ENCODE measurements around the gene TTC21A.

Gene TTC21A

GRCh38 chr3:39157359-39157758 is 49.9 kb downstream of the TTC21A start:
- peaks cover 0 to 19% (median 3%) of the 10 kb centered on the region in 3 experiments for H3K27me3 ChIP-seq (ENCODE audit: control insufficient read depth in 3 of 3, insufficient read depth in 3 of 3, low read depth in 1 of 3, low read length in 3 of 3)
- H3K4me1 ChIP-seq (ENCODE audit: control insufficient read depth in 2 of 2, insufficient read depth in 1 of 2, low read depth in 1 of 2, low read length in 2 of 2), result peaks cover 4 to 17% of the 10 kb centered on the region in 2 donors
- no peak overlapping the region for H2AK5ac ChIP-seq (ENCODE audit: low read depth, low read length)
- no peak overlapping the region for H2BK120ac ChIP-seq (ENCODE audit: low read depth, low read length)
- H4K8ac ChIP-seq (ENCODE audit: low read depth, low read length), result no peak overlapping the region
- H2BK15ac ChIP-seq (ENCODE audit: low read length), result no peak overlapping the region
- no peak overlapping the region for H3K23ac ChIP-seq (ENCODE audit: low read depth, low read length, poor library complexity)
- no peak overlapping the region for H3K4me3 ChIP-seq (ENCODE audit: low read length in 2 of 2)
- no peak overlapping the region for H2BK12ac ChIP-seq (ENCODE audit: low read length)
- H3K79me1 ChIP-seq (ENCODE audit: low read depth, low read length), result no peaks in the 10 kb centered on the region
- WGBS, 2 donors (ENCODE audit: extremely low coverage in 2 of 2, insufficient read length in 2 of 2, insufficient replicate concordance in 1 of 2), result no CpG with 5 or more reads among the region's 7 CpGs
- H3K9me3 ChIP-seq (replicated peaks in 1 of 2; ENCODE audit: control insufficient read depth in 2 of 2, insufficient read depth in 1 of 2, low read depth in 1 of 2, low read length in 2 of 2), result no peaks in the 10 kb centered on the region
- no peak overlapping the region for H4K91ac ChIP-seq (ENCODE audit: low read depth, low read length, poor library complexity)
- H3K9ac ChIP-seq (ENCODE audit: low read depth, low read length, poor library complexity), result no peak overlapping the region
- H3K18ac ChIP-seq (ENCODE audit: low read length), result no peak overlapping the region
- no peak for DNase-seq (ENCODE audit: low spot score)
- H2BK5ac ChIP-seq (ENCODE audit: low read length), result no peak overlapping the region
- H2AFZ ChIP-seq (ENCODE audit: low read length), result no peak overlapping the region
- no peaks in the 10 kb centered on the region for H3K36me3 ChIP-seq (replicated peaks in 1 of 2; ENCODE audit: control insufficient read depth in 2 of 2, insufficient read depth in 2 of 2, low read length in 2 of 2)
- H3K4me2 ChIP-seq (ENCODE audit: insufficient read depth, low read length, poor library complexity, severe bottlenecking), result no peak overlapping the region
- no peak overlapping the region for H3K4ac ChIP-seq (ENCODE audit: low read length)
- H3K14ac ChIP-seq (ENCODE audit: low read length), result no peak overlapping the region
- H3K27ac ChIP-seq (replicated peaks; ENCODE audit: low read length), result no peak overlapping the region

- Histone ChIP-seq H2AK5ac (ENCODE audit: low read depth, low read length) (no peak overlapping the region), H3K23ac (ENCODE audit: low read depth, low read length, poor library complexity) (no peak overlapping the region), H2BK120ac (ENCODE audit: low read depth, low read length) (no peak overlapping the region), H3K18ac (ENCODE audit: low read length) (no peak overlapping the region), H3K79me1 (ENCODE audit: low read depth, low read length) (no peaks in the 10 kb centered on the region), H4K91ac (ENCODE audit: low read depth, low read length, poor library complexity) (no peak overlapping the region), H3K4ac (ENCODE audit: low read length) (no peak overlapping the region), H2AFZ (ENCODE audit: low read length) (peak overlapping the region; percentile 6), H3K27ac (replicated peaks; ENCODE audit: low read length) (peak overlapping the region; percentile 18), H2BK5ac (ENCODE audit: low read length) (no peak overlapping the region), H3K14ac (ENCODE audit: low read length) (peak overlapping the region; percentile 4), H3K36me3 (replicated peaks in 1 of 2; ENCODE audit: control insufficient read depth in 2 of 2, insufficient read depth in 2 of 2, low read length in 2 of 2) (no peaks in the 10 kb centered on the region), H2BK12ac (ENCODE audit: low read length) (no peak overlapping the region), H3K9ac (ENCODE audit: low read depth, low read length, poor library complexity) (no peak overlapping the region), H3K4me2 (ENCODE audit: insufficient read depth, low read length, poor library complexity, severe bottlenecking) (no peak overlapping the region), H3K27me3 (ENCODE audit: control insufficient read depth in 3 of 3, insufficient read depth in 3 of 3, low read depth in 1 of 3, low read length in 3 of 3) (peaks cover 0 to 19% (median 0%) of the 10 kb centered on the region in 3 experiments), H3K4me3 (ENCODE audit: low read length in 2 of 2) (no peak overlapping the region), H4K8ac (ENCODE audit: low read depth, low read length) (no peak overlapping the region), H2BK15ac (ENCODE audit: low read length) (no peak overlapping the region), H3K9me3 (replicated peaks in 1 of 2; ENCODE audit: control insufficient read depth in 2 of 2, insufficient read depth in 1 of 2, low read depth in 1 of 2, low read length in 2 of 2) (no peaks in the 10 kb centered on the region), H3K4me1 (ENCODE audit: control insufficient read depth in 2 of 2, insufficient read depth in 1 of 2, low read depth in 1 of 2, low read length in 2 of 2) (peaks cover 1 to 15% of the 10 kb centered on the region in 2 donors)
- peak; percentile 27 for DNase-seq (ENCODE audit: low spot score)
- no CpG with 5 or more reads among the region's 5 CpGs for WGBS, 2 donors (ENCODE audit: extremely low coverage in 2 of 2, insufficient read length in 2 of 2, insufficient replicate concordance in 1 of 2)
Observed at GRCh38 chr3:39158148-39158715, 50.8 kb downstream of the TTC21A start.

GRCh38 chr3:39164414-39164813 is 56.9 kb downstream of the TTC21A start:
- no peak for DNase-seq (ENCODE audit: low spot score)
- H3K27ac ChIP-seq (replicated peaks; ENCODE audit: low read length), result no peak overlapping the region
- WGBS, 2 donors (ENCODE audit: extremely low coverage in 2 of 2, insufficient read length in 2 of 2, insufficient replicate concordance in 1 of 2), result no CpG with 5 or more reads among the region's 3 CpGs
- no peak overlapping the region for H3K14ac ChIP-seq (ENCODE audit: low read length)
- no peaks in the 10 kb centered on the region for H3K9me3 ChIP-seq (replicated peaks in 1 of 2; ENCODE audit: control insufficient read depth in 2 of 2, insufficient read depth in 1 of 2, low read depth in 1 of 2, low read length in 2 of 2)
- H2BK12ac ChIP-seq (ENCODE audit: low read length), result no peak overlapping the region
- H3K4me1 ChIP-seq (ENCODE audit: control insufficient read depth in 2 of 2, insufficient read depth in 1 of 2, low read depth in 1 of 2, low read length in 2 of 2), result no peaks in the 10 kb centered on the region
- peaks cover 0 to 4% (median 0%) of the 10 kb centered on the region in 3 experiments for H3K27me3 ChIP-seq (ENCODE audit: control insufficient read depth in 3 of 3, insufficient read depth in 3 of 3, low read depth in 1 of 3, low read length in 3 of 3)
- no peak overlapping the region for H3K4me2 ChIP-seq (ENCODE audit: insufficient read depth, low read length, poor library complexity, severe bottlenecking)
- no peak overlapping the region for H2BK120ac ChIP-seq (ENCODE audit: low read depth, low read length)
- no peak overlapping the region for H2BK5ac ChIP-seq (ENCODE audit: low read length)
- no peak overlapping the region for H4K91ac ChIP-seq (ENCODE audit: low read depth, low read length, poor library complexity)
- no peak overlapping the region for H2BK15ac ChIP-seq (ENCODE audit: low read length)
- no peak overlapping the region for H3K9ac ChIP-seq (ENCODE audit: low read depth, low read length, poor library complexity)
- no peak overlapping the region for H3K18ac ChIP-seq (ENCODE audit: low read length)
- H3K4me3 ChIP-seq (ENCODE audit: low read length in 2 of 2), result no peak overlapping the region
- H3K36me3 ChIP-seq (replicated peaks in 1 of 2; ENCODE audit: control insufficient read depth in 2 of 2, insufficient read depth in 2 of 2, low read length in 2 of 2), result no peaks in the 10 kb centered on the region
- H3K79me1 ChIP-seq (ENCODE audit: low read depth, low read length), result no peaks in the 10 kb centered on the region
- H3K4ac ChIP-seq (ENCODE audit: low read length), result no peak overlapping the region
- H4K8ac ChIP-seq (ENCODE audit: low read depth, low read length), result no peak overlapping the region
- no peak overlapping the region for H2AFZ ChIP-seq (ENCODE audit: low read length)
- H3K23ac ChIP-seq (ENCODE audit: low read depth, low read length, poor library complexity), result no peak overlapping the region
- H2AK5ac ChIP-seq (ENCODE audit: low read depth, low read length), result no peak overlapping the region

- Histone ChIP-seq H3K14ac (ENCODE audit: low read length) (no peak overlapping the region), H3K27ac (replicated peaks; ENCODE audit: low read length) (no peak overlapping the region), H3K18ac (ENCODE audit: low read length) (no peak overlapping the region), H3K4ac (ENCODE audit: low read length) (no peak overlapping the region), H2BK5ac (ENCODE audit: low read length) (no peak overlapping the region), H2AFZ (ENCODE audit: low read length) (no peak overlapping the region), H3K36me3 (replicated peaks in 1 of 2; ENCODE audit: control insufficient read depth in 2 of 2, insufficient read depth in 2 of 2, low read length in 2 of 2) (no peaks in the 10 kb centered on the region), H3K27me3 (ENCODE audit: control insufficient read depth in 3 of 3, insufficient read depth in 3 of 3, low read depth in 1 of 3, low read length in 3 of 3) (no peaks in the 10 kb centered on the region), H4K91ac (ENCODE audit: low read depth, low read length, poor library complexity) (no peak overlapping the region), H3K9ac (ENCODE audit: low read depth, low read length, poor library complexity) (no peak overlapping the region), H3K4me1 (ENCODE audit: control insufficient read depth in 2 of 2, insufficient read depth in 1 of 2, low read depth in 1 of 2, low read length in 2 of 2) (peaks cover 0 to under 1% of the 10 kb centered on the region in 2 donors), H3K79me1 (ENCODE audit: low read depth, low read length) (no peaks in the 10 kb centered on the region), H2AK5ac (ENCODE audit: low read depth, low read length) (no peak overlapping the region), H2BK15ac (ENCODE audit: low read length) (no peak overlapping the region), H4K8ac (ENCODE audit: low read depth, low read length) (no peak overlapping the region), H3K4me3 (ENCODE audit: low read length in 2 of 2) (no peak overlapping the region), H3K23ac (ENCODE audit: low read depth, low read length, poor library complexity) (no peak overlapping the region), H3K4me2 (ENCODE audit: insufficient read depth, low read length, poor library complexity, severe bottlenecking) (no peak overlapping the region), H2BK12ac (ENCODE audit: low read length) (no peak overlapping the region), H3K9me3 (replicated peaks in 1 of 2; ENCODE audit: control insufficient read depth in 2 of 2, insufficient read depth in 1 of 2, low read depth in 1 of 2, low read length in 2 of 2) (no peaks in the 10 kb centered on the region), H2BK120ac (ENCODE audit: low read depth, low read length) (no peak overlapping the region)
- no CpG with 5 or more reads among the region's 1 CpG for WGBS, 2 donors (ENCODE audit: extremely low coverage in 2 of 2, insufficient read length in 2 of 2, insufficient replicate concordance in 1 of 2)
- no peak for DNase-seq (ENCODE audit: low spot score)
Observed at GRCh38 chr3:39165518-39165917, 58.0 kb downstream of the TTC21A start.
